Loucy (cell line): ENCODE data around the gene RAI14.

Experiments
- CTCF ChIP-seq: fragments of 200-600 bp; sonication (generic); conservative IDR thresholded peaks from 2 replicates; pipeline ENCODE4 v1.5.1; 2014; ENCODE audit warnings: mild to moderate bottlenecking, antibody characterized with exemption, low read length
- EZH2phosphoT487 ChIP-seq: fragments of 200-600 bp; IDR thresholded peaks from 2 replicates; pipeline ENCODE4 v1.6.1; 2018; ENCODE audit warnings: antibody characterized with exemption, mild to moderate bottlenecking, moderate library complexity, borderline replicate concordance

GRCh38 chr5:34775886-34776285, 119.8 kb downstream of the RAI14 start:
- TF ChIP-seq CTCF (no peak), EZH2phosphoT487 (no peak)
